WI38 (cell line): ENCODE measurements around the gene ITPRID2.

ENCODE experiments used
- H3K4me3 ChIP-seq: 2 replicates; pipeline ENCODE4 v1.5.1; 2011; ENCODE audit warnings: low read depth, mild to moderate bottlenecking, control low read depth, low read length
- CTCF ChIP-seq: IDR thresholded peaks from 2 replicates; pipeline ENCODE4 v1.5.1; 2012; ENCODE audit warnings: low read depth, mild to moderate bottlenecking, control low read depth, low read length

Gene ITPRID2

DNA sequence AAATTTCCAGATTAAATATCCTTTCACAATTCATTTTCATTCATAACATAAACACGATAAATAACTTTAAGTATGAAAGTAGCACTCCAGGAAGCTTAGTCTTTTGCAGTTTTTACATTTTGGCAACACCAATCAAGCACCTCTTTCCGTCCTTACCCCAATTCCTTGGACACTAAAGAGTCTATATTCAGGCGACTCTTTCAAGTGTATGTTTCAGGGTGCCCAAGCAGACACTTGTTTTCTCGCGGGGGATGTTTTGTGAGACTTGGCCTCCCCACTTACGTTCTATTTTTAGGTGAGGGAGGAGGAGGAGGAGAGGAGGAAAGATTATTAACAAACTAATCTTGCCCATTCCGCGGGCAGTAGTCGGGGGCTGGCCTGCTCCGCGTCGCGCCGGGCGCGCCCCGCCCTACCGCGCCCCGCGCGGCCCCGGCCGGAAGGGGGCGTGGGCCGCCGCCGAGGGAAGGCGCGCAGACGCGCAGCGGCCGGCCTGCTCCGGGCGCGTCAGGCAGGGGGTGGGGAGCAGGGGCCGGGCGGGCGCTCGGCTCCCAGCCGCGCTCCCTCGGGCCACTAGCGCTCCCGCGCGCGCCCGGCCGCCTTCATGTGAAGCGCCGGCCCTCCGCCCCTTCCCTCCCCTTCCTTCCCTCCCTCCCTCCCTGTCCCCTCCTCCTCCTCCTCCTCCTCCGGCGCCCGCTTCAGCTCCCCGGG lies at the start of gene ITPRID2:
Gene ITPRID2 (plus strand): TSS at position 473 of the 708 bp plus-strand sequence. CDS start 337 bp downstream, outside the sequence.
- TF ChIP-seq CTCF, result no peak
- H3K4me3 ChIP-seq, result peak within 1 kb of the TSS; percentile 78

- TF ChIP-seq CTCF, result no peak
- H3K4me3 ChIP-seq, result no peak overlapping the region
Observed at GRCh38 chr2:181844551-181845290, 46.8 kb upstream of the ITPRID2 start.

GRCh38 chr2:181846399-181847197 lies 44.9 kb upstream of the ITPRID2 start:
- no peak for TF ChIP-seq CTCF
- no peak overlapping the region for H3K4me3 ChIP-seq

DNA sequence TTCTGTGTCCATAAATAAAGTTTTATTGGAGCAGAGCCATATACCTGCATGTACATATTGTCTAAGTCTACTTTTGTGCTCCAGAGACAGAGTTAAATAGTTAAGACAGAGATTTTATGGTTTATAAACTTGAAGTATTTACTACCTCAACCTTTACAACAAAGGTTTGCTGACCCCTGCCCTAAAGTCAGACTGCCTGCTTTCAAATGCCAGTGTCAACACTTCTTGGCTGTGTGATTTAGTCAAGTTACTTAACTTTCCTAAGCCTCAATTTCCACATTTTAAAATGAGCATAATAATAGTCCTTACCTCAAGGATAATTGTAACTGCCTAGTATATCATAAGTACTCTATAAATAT lies 44.4 kb upstream of the ITPRID2 start:
- H3K4me3 ChIP-seq, result no peak overlapping the region
- TF ChIP-seq CTCF, result no peak

DNA sequence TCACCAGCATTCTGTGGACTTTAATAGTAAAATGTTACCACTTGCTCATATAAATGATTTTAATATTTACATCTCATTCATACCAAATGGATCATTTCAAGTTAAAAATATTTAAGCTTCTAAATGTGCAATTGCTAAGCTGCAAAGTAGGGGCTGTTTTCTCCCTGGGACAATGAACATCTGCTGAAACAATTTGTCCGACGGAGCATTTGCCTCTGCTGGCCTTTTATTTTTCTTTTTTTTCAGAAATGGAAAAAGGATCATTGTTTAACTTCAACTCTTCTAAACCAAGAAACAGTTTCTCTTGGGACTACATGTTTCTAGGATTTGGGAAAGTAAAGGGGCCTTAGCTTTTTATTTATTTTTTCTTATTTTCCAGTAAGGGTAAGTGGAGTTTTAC lies 43.8 kb upstream of the ITPRID2 start:
- H3K4me3 ChIP-seq, result no peak overlapping the region
- TF ChIP-seq CTCF, result no peak

- no peak for TF ChIP-seq CTCF
- H3K4me3 ChIP-seq, result no peak overlapping the region
Observed at GRCh38 chr2:181848261-181848886, 43.2 kb upstream of the ITPRID2 start.
